Lower lobe of right lung (tissue), 2 donors: ENCODE measurements around the gene TRIB2. TPM values are rescaled to one million over a fixed set of nuclear protein-coding genes. Genes with fewer than 3 reads are reported as not detected.
A peak's percentile ranks its signal among the peaks of the same experiment; 100 is the strongest.

Source experiments
- ATAC-seq, 2 donors: fragments of 200-7000 bp; cut with Tn5 transposase; one replicate each; pipeline ENCODE4 v1.9.1; 2020 to 2022; ENCODE audit warnings: mild to moderate bottlenecking in 2 of 2, moderate library complexity in 2 of 2
- DNase-seq: peaks from one replicate; pipeline ENCODE4 v3.0.0-alpha.2; 2020
- H3K27ac ChIP-seq: fragments of 200-600 bp; one replicate; pipeline ENCODE4 v1.8.0; 2022
- H3K27me3 ChIP-seq: fragments of 200-600 bp; one replicate; pipeline ENCODE4 v1.8.0; 2022; ENCODE audit warnings: low read depth
- H3K36me3 ChIP-seq: fragments of 200-600 bp; one replicate; pipeline ENCODE4 v1.8.0; 2022; ENCODE audit warnings: mild to moderate bottlenecking
- H3K4me1 ChIP-seq: fragments of 200-600 bp; one replicate; pipeline ENCODE4 v1.8.0; 2022
- H3K4me3 ChIP-seq: fragments of 200-600 bp; one replicate; pipeline ENCODE4 v1.8.0; 2022; ENCODE audit warnings: mild to moderate bottlenecking
- H3K9me3 ChIP-seq: fragments of 200-600 bp; one replicate; pipeline ENCODE4 v1.8.0; 2022
- intact Hi-C: fragments of 100-400 bp; cut with DNase I; formaldehyde crosslinking; loops from one replicate; pipeline ENCODE4 v1.11.0; 2022
- total RNA-seq: library from RNA; stranded (reverse); fragmentation: NEBNext Ultra II Directional; extraction: Animal tissue kit (Norgen Biotek cat#: 25700); gene quantifications from one replicate; pipeline ENCODE4 v1.2.1, GENCODE V29; 2021
- TF ChIP-seq, protein P1 (sequence below): fragments of 200-600 bp; IDR thresholded peaks from one replicate; pipeline ENCODE4 v1.8.0; 2022; ENCODE audit warnings: antibody characterized with exemption, mild to moderate bottlenecking
- donor health status: DM: no; HTN: yes; CAD: no; lungs with severe emphysema.

TRIB2 gene
- total RNA-seq, 1 donor from 2014 or later, result 35.1 TPM

DNA sequence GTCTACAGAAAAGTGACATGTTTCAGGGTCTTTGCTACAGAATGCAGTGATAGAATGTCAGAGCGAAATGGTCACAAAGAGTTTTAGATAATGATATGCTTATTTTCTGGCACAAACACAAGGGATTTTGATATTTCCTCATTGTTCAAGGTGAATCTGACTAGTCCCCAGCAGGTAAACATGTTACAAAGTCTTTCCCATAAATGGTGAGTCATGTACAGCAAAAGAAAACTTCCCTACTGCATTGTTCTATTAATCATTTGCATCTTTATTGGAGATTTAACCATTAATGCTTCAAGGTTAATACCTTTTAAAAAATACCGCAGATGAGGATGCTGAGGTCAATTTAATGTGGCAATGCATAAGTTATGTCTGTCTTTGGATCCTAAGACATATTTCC is 19.1 kb upstream of the TRIB2 start:
- Histone ChIP-seq H3K4me1 (no peaks in the 10 kb centered on the region), H3K36me3 (no peaks in the 10 kb centered on the region), H3K9me3 (no peaks in the 10 kb centered on the region), H3K27me3 (no peaks in the 10 kb centered on the region), H3K4me3 (no peak overlapping the region), H3K27ac (no peak overlapping the region)
- intact Hi-C loops, result no loop called here
- no peak for DNase-seq
- no peak for ATAC-seq
- TF ChIP-seq, protein P1, sequence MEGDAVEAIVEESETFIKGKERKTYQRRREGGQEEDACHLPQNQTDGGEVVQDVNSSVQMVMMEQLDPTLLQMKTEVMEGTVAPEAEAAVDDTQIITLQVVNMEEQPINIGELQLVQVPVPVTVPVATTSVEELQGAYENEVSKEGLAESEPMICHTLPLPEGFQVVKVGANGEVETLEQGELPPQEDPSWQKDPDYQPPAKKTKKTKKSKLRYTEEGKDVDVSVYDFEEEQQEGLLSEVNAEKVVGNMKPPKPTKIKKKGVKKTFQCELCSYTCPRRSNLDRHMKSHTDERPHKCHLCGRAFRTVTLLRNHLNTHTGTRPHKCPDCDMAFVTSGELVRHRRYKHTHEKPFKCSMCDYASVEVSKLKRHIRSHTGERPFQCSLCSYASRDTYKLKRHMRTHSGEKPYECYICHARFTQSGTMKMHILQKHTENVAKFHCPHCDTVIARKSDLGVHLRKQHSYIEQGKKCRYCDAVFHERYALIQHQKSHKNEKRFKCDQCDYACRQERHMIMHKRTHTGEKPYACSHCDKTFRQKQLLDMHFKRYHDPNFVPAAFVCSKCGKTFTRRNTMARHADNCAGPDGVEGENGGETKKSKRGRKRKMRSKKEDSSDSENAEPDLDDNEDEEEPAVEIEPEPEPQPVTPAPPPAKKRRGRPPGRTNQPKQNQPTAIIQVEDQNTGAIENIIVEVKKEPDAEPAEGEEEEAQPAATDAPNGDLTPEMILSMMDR, result no peak

GRCh38 chr2:12700989-12701388 is 15.7 kb upstream of the TRIB2 start:
- H3K9me3 ChIP-seq, result no peaks in the 10 kb centered on the region
- TF ChIP-seq, protein P1, result no peak
- H3K36me3 ChIP-seq, result no peaks in the 10 kb centered on the region
- ATAC-seq (no peak), DNase-seq (no peak)
- H3K27me3 ChIP-seq, result no peaks in the 10 kb centered on the region
- H3K4me3 ChIP-seq, result no peak overlapping the region
- no peak overlapping the region for H3K27ac ChIP-seq
- intact Hi-C loops, result no loop called here
- H3K4me1 ChIP-seq, result no peaks in the 10 kb centered on the region

DNA sequence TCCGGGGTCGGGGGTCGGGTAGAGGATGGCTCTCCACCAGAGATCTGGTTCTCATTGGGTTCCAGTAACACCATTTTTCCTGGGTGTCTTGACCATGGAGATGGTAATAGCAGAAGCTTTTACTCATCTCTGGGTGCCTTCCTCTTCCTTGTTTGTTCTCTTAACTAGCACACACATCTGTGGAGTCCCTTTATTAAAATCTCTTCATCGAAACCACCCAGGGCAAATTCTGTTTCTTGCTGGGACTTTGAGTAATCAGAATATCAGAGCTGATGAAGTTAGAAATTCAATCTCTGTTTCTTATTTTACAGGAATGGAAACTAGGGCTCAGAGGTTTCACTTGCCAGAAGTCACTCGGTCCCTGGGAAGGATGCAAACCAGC is 15.0 kb upstream of the TRIB2 start:
- DNase-seq, result no peak
- Histone ChIP-seq H3K4me3 (no peak overlapping the region), H3K4me1 (no peaks in the 10 kb centered on the region), H3K27me3 (no peaks in the 10 kb centered on the region), H3K27ac (no peak overlapping the region), H3K36me3 (no peaks in the 10 kb centered on the region), H3K9me3 (no peaks in the 10 kb centered on the region)
- intact Hi-C loops, result no loop called here
- ATAC-seq, result no peak
- TF ChIP-seq, protein P1, result no peak

DNA sequence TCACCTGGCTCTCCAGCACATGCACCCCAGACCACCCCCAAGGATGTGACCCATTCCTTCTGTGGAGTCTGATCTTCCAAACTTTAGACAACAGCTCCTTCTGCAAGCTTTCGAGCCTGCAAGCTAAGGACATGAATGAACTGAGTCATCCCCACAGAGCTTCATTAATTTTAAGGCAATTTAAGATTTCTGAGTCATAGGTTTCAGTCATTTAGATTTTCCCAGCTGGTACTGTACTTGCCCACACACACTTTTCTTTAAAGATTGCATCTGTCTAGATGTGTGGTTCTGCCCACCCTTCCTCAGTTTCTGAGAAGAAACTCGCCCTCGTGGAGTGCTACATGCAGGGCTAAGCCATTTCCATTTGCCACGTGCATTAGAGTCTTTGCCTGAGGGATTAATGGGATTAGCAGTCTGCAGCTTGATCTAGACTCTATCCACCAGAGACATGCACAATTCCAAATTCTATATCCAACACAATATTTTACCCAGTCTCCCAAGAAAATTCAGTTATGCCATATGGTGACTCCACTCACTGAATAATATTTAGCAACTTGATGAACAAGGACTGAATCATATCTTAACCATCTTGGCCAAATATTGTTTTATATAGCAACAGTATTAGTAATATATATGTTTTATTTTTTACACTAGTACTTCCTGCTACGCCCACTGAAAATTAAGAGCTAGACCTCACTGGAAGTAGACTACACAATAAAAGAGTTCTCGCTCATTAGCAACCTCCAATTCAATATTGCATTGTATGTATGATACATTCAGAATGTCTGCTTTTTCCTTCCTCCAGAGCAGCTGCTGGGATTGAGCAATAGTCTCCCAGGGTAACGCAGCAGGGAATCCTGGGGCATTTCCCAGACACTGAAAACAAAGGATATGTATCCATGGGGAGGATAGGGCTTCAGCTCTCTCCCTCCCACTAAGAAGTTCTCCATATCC is 14.3 kb upstream of the TRIB2 start:
- DNase-seq, result no peak
- H3K27ac ChIP-seq, result no peak overlapping the region
- H3K9me3 ChIP-seq, result no peaks in the 10 kb centered on the region
- H3K4me1 ChIP-seq, result no peaks in the 10 kb centered on the region
- H3K36me3 ChIP-seq, result no peaks in the 10 kb centered on the region
- ATAC-seq, result peak; percentile 36 to 38
- intact Hi-C loops, result no loop called here
- no peaks in the 10 kb centered on the region for H3K27me3 ChIP-seq
- TF ChIP-seq, protein P1, result no peak
- H3K4me3 ChIP-seq, result no peak overlapping the region

DNA sequence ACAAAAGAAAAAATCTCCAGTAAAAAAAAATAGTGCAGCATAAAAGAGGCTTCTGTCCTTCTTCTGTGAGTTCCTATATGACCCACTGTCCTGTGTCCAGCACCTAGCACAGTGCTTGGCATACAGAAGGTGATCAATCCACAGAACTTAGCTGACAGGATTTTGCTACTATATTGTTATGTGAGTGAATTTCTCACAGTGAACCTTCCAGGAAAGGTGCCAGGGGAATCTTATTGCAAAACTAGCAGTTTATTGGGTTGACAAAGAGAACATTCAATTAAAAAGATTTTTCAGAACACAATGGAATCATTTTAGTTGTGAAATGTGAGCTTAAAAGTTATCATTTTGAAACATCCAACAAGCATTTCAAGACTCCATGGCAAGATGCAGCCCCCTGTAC is 12.4 kb upstream of the TRIB2 start:
- ATAC-seq, result no peak
- Histone ChIP-seq H3K9me3 (no peaks in the 10 kb centered on the region), H3K4me1 (no peaks in the 10 kb centered on the region), H3K36me3 (no peaks in the 10 kb centered on the region), H3K27ac (no peak overlapping the region), H3K4me3 (no peak overlapping the region), H3K27me3 (no peaks in the 10 kb centered on the region)
- TF ChIP-seq, protein P1, result no peak
- intact Hi-C loops, result no loop called here
- DNase-seq, result no peak
